Bronchial epithelial cell (primary cell): ENCODE data around the gene EMP1. TPM values are rescaled to one million over a fixed set of nuclear protein-coding genes. Genes with fewer than 3 reads are reported as not detected.

Experiments used
- DNase-seq: peaks from one replicate; pipeline ENCODE4 v3.0.0-alpha.2; 2010; ENCODE audit warnings: low read depth
- FAIRE-seq: peaks from 2 replicates; lab custom pipeline; 2011; peaks lifted over from hg19 to GRCh38; lab: Jason Lieb, UNC
- H3K27me3 ChIP-seq: 2 replicates; pipeline ENCODE4 v1.5.1; 2011; ENCODE audit warnings: low read length; ENCODE audit not compliant: control insufficient read depth, insufficient read depth
- H3K36me3 ChIP-seq: 2 replicates; pipeline ENCODE4 v1.5.1; 2011; ENCODE audit warnings: low read length; ENCODE audit not compliant: control insufficient read depth, insufficient read depth
- H3K4me3 ChIP-seq: 2 replicates; pipeline ENCODE4 v1.5.1; 2011; ENCODE audit warnings: mild to moderate bottlenecking, low read depth, low read length, control low read depth
- total RNA-seq: library from RNA; depleted of rRNA; stranded (reverse); fragments of >200 nt; gene quantifications from 2 replicates; pipeline ENCODE4 v1.2.1, GENCODE V29; 2014
- TF ChIP-seq, protein P1 (sequence below): IDR thresholded peaks from 2 replicates; pipeline ENCODE4 v1.5.1; 2011; ENCODE audit warnings: mild to moderate bottlenecking, moderate library complexity, low read length, control low read depth, inconsistent platforms; ENCODE audit not compliant: insufficient read depth, severe bottlenecking

The EMP1 gene
- total RNA-seq, 1 donor from 2014 or later = 21.3 TPM

DNA sequence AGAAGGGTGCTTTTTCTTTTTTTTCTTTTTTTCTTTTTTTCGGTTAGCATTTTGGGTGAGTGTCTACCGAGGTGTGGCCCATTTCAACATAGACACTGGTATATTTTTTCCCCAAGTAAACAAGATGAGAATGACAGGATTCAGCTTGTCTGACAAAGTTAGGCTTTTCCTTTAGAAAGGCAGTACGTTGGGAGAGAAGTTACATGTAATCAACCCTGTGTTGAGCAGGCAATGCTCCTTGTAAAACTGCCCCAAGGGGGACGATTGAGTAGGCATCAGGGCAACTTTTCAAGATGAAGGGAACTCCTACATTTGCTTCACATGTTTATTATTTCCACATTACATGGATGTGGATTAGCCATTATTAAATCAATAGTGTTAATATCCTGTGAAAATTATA lies 1.7 kb downstream of the EMP1 start:
- peak overlapping the region; percentile 63 for H3K4me3 ChIP-seq
- H3K36me3 ChIP-seq = no peaks in the 10 kb centered on the region
- H3K27me3 ChIP-seq = no peaks in the 10 kb centered on the region
- DNase-seq (peak; percentile 59), FAIRE-seq (no peak)
- TF ChIP-seq, protein P1, sequence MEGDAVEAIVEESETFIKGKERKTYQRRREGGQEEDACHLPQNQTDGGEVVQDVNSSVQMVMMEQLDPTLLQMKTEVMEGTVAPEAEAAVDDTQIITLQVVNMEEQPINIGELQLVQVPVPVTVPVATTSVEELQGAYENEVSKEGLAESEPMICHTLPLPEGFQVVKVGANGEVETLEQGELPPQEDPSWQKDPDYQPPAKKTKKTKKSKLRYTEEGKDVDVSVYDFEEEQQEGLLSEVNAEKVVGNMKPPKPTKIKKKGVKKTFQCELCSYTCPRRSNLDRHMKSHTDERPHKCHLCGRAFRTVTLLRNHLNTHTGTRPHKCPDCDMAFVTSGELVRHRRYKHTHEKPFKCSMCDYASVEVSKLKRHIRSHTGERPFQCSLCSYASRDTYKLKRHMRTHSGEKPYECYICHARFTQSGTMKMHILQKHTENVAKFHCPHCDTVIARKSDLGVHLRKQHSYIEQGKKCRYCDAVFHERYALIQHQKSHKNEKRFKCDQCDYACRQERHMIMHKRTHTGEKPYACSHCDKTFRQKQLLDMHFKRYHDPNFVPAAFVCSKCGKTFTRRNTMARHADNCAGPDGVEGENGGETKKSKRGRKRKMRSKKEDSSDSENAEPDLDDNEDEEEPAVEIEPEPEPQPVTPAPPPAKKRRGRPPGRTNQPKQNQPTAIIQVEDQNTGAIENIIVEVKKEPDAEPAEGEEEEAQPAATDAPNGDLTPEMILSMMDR = no peak

DNA sequence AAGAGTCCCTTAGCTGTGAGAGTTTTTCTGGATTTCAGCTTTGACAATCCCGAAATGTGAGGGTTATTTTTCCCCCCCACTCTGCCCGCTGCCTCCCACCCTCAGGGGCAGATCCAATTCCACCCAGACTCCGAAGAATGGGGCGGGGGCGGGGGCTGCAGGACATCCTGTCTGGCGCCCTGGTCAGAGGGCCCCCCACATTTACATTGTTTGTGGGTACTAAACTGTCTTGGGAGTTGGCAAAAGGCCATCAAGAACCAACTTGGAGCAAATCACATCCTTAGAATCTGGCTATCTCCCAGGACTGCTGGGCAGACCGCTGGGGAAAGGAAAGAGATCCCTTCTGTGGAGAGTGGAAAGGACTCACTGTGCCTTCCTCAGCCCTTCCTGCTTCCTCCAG lies 2.4 kb downstream of the EMP1 start:
- DNase-seq = no peak
- TF ChIP-seq, protein P1 = no peak
- peak; percentile 60 for FAIRE-seq

DNA sequence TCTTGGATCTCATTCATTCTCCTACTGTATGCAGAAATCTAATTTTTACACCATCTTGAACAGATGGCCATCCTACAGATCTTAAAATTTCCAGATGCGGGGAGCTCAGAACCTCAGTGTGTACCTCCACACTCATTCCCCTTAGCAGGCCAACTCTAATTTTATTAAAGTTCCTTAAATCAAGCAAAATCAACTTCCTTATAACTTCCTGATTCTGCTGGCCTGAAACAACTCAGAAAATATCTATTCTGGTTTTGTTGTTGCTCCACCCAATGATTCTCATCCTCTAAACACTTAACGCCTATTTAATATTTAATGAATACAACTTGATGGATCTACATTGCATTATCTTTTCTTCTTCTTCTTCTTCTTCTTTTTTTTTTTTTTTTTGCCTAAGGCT lies 3.1 kb downstream of the EMP1 start:
- Histone ChIP-seq H3K27me3 (no peaks in the 10 kb centered on the region), H3K4me3 (no peak overlapping the region), H3K36me3 (no peaks in the 10 kb centered on the region)
- TF ChIP-seq, protein P1 = no peak
- FAIRE-seq (no peak), DNase-seq (no peak)

More for the DNA sequence above, 2.4 kb downstream of the EMP1 start:
- no peaks in the 10 kb centered on the region for H3K36me3 ChIP-seq
- no peaks in the 10 kb centered on the region for H3K27me3 ChIP-seq
- H3K4me3 ChIP-seq = no peak overlapping the region

DNA sequence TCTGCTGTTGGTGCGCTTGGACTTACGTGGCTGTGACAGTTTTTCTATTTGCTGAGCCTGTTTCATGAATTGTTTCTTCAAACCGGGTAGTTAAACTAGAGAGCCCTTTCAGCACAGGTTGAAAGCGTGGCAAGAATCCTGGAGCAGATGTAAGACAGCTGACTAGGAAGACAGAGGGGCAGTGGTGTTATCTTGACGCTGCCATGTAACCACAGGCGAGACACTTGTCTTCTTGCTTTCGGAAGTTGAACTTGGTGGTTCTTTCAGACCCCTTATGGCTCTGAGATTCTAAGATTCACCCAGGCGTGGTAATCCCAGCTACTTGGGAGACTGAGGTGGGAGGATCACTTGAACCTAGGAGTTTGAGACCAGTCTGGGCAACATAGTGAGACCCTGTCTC lies 4.3 kb downstream of the EMP1 start:
- no peak overlapping the region for H3K4me3 ChIP-seq
- FAIRE-seq = no peak

DNA sequence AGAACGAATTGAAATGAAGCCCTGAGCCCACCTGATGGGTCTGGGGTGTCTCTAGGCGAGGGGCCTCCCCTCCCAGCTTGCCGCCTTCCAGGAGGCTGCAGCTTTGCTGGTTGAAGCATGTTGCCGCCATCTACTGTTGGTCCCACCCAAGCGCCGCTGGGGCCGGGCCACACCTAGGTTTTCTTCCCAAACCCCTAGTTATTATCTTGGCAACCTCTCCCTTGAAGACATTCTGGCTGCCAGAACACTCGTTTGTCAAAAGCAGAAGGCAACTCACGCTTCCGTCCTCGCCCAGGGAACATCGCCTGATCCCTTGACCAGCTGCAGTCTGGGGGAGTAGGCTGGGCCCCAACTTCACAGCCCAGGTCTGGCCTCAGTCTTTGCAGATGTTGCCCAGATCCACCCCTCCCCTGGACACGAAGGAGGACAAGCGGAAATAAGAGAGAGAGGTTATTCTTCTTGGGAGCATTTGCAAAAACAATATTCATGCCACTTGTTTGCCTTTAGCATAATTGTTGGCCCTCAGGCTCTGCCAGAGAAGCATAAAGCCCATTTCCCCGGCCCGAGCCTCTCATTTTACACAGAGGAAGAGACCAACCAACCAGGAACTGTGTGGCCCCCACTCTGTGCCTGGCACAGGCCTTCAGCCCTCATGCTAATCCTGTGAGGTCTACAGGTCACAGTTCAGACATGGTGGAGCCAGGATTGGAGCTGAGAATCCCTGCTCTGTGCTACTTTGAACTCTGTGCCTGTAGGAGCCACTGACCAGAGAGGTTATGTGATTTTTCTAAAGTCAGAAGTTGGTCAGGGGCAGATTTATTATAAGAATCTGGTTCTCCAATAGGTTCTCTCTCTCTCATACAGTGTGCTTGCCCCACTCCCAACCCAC lies 6.8 kb downstream of the EMP1 start:
- peak; percentile 83 for FAIRE-seq
- Histone ChIP-seq H3K27me3 (no peaks in the 10 kb centered on the region), H3K4me3 (no peak overlapping the region), H3K36me3 (no peaks in the 10 kb centered on the region)
- TF ChIP-seq, protein P1 = peak; percentile 11
- DNase-seq = no peak

More for the DNA sequence above, 4.3 kb downstream of the EMP1 start:
- no peaks in the 10 kb centered on the region for H3K27me3 ChIP-seq
- TF ChIP-seq, protein P1 = no peak
- no peak for DNase-seq
- H3K36me3 ChIP-seq = no peaks in the 10 kb centered on the region

DNA sequence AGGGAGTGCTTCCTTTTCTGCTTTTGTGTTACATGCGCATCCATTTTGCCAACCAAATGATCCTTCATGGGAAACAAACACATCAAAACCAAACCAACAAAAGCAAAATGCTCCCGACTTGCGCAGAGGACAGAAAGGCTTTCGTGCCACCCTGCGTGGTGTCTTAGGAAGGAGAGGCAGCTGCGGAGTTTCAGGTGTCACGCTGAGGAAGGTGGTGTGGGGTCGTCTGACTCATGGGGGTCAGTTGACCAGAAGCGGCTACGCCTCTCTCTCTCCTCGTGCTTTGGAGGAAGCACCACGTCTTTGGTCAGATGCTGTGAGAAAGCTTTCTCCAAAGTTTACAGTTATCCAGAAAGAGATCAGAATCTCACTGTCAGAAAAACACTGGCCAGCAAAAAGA lies 7.9 kb downstream of the EMP1 start:
- DNase-seq = no peak
- H3K27me3 ChIP-seq = no peaks in the 10 kb centered on the region
- peak; percentile 68 for FAIRE-seq
- TF ChIP-seq, protein P1 = no peak
- no peaks in the 10 kb centered on the region for H3K36me3 ChIP-seq
- H3K4me3 ChIP-seq = no peak overlapping the region
